GM18498 (cell line): Measurements from ENCODE around the gene FSTL1.
A peak's percentile ranks its signal among the peaks of the same experiment; 100 is the strongest.

Experiments
- ATAC-seq: cut with Tn5 transposase; IDR thresholded peaks from one replicate; pipeline ENCODE4 v1.9.1; 2021; ENCODE audit warnings: mild to moderate bottlenecking, moderate library complexity; ENCODE audit not compliant: unreplicated experiment

Gene FSTL1

DNA sequence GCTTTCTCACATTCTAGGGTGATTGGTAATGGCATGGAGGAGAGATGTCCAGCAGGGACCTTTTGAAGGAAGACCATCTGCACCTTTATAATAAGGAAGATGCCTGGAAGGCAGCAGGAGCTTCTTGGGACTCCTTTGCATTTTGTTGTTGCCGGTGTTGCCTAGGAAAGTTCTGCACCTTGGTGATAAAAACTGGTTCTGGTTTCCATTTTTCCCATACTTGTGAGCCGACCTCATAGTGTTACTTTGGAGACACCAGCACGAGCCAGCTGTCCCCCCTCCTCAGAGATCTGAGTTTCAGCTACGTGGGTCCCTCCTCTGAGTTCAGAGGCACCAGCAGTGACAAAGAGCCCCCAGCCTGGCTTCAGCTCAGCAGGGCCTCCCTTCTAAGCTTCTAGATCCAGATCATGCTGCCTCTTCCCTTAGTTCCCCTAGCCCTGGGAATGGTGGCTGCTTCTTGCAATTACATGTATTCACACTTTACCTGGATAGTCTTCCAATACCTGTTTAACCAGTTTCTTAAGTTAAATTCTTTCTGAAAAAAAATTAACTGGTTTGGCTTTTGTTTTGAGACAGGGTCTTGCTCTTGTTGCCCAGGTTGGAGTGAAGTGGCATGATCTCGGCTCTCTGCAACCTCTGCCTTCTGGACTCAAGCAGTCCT lies 18.0 kb upstream of the FSTL1 start:
- no peak for ATAC-seq

DNA sequence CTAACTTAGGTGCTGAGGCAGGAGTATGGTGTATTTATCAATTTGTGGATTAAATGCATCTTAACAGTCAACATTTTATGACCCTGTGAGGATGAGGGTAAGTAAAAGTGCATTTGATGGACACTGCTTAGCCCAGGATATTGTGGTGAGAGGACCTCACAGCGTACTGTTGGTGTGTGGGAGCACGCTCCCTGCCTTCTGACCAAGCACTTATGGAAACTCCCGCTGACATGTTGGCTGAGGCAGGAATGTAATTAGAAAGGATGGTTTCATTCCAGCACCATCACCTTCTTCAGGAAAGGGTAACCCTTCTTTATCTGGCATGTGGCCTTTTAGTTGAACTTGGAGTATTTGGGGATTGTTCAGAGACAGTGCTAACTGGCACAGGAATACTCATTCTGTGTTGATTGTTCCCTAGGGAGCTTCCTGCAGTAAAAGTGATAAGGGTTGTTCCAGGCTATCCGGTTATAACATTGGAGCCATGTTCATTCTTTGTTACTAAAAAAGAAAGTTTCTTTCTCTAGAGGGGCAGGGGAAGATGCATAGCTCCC lies 11.7 kb upstream of the FSTL1 start:
- ATAC-seq = no peak

GRCh38 chr3:120461416-120461815 lies 10.6 kb upstream of the FSTL1 start:
- ATAC-seq = no peak

DNA sequence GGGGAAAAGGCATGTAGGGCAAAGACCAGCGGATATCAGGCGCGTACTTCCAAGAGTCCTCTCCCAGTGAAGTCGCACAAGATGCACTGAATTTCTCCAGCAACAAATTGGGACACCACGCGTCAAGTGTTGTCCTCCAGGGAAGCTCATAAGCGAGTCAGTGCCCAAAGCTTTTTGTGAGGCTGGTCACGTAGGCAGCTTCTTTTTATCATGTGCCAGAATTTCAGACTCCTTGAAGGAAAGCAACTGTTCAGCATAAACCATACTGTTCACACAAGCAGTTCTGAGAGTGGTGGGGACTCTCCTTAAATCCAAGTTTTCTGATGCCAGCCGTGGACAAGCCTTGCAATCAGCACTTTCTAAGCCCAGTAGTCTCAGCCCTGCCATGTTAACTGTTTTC lies 10.1 kb upstream of the FSTL1 start:
- ATAC-seq = no peak

- no peak for ATAC-seq
Observed at GRCh38 chr3:120460181-120460790, 9.5 kb upstream of the FSTL1 start.

- no peak for ATAC-seq
Observed at GRCh38 chr3:120459196-120459595, 8.4 kb upstream of the FSTL1 start.

- ATAC-seq = no peak
Observed at GRCh38 chr3:120457827-120458226, 7.0 kb upstream of the FSTL1 start.

DNA sequence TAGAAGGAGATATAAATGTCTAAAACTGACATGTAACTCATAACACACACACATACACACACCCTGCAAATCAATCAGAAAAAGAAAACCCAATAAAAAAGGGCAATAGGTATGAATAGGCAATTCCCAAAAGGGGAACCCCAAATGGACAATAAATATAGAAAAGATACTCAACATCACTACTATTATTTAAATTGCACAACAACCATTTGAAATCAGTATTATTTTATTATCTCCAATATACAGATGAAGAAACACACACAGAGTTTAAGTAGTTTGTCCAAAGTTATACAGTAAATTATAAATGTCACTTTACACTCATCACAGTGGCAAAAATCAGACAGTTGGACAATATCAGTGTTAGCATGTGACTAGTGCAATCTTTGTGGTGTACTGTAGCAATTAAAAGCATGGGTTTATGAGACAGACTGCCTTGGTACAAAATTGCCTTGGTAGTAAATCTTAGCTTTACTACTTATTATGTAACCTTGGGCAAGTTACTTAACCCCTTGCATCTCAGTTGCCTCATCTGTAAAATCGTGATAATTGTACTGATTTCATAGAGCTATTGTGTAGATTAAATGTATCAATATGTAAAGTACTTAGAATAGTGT lies 3.4 kb upstream of the FSTL1 start:
- ATAC-seq = no peak

DNA sequence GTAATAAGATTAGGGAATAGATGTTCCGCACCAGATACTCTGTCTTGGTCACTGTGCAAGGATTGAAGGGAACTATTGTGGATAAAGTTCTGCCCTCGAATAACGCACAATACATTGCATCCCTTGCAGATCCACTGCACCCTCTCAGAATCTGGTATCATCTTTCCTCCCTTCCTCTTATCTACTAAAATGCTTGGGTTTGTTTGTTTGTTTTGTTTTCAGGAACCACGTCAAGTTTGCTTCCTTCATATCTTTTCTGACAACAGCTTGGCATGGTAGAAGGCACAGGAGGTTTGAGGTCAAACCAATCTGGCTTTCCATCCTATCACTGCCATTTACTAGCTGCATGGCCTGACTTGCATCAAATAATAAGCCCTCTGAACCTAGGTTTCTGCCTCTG lies 2.0 kb upstream of the FSTL1 start:
- no peak for ATAC-seq

GRCh38 chr3:120451806-120452205 lies 1.0 kb upstream of the FSTL1 start:
- ATAC-seq = no peak

DNA sequence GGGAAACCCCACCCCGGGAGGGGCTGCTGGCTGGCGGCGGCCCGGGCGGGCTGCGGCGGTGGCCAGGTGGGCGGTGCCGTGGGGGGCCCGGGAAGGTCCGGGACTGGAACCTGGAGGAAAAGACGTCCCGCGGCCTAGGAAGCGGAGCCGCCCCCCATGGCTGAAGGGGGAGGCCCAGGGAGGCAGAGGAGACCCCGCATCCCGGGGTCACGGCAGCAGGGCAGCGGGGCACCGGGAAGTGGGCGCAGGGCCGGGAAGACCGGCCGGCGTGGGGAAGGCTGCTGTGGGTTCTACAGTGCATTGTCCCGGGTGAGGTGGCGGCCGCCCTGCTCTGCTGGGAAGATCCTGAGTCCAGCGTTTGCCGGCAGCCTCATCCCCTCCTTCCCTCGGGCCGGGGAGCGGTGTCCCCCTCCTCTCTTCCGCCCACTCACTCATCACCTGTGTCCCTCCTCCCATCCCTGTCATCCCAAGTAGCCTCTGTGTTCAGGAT lies 525 bp upstream of the FSTL1 start:
- no peak for ATAC-seq

DNA sequence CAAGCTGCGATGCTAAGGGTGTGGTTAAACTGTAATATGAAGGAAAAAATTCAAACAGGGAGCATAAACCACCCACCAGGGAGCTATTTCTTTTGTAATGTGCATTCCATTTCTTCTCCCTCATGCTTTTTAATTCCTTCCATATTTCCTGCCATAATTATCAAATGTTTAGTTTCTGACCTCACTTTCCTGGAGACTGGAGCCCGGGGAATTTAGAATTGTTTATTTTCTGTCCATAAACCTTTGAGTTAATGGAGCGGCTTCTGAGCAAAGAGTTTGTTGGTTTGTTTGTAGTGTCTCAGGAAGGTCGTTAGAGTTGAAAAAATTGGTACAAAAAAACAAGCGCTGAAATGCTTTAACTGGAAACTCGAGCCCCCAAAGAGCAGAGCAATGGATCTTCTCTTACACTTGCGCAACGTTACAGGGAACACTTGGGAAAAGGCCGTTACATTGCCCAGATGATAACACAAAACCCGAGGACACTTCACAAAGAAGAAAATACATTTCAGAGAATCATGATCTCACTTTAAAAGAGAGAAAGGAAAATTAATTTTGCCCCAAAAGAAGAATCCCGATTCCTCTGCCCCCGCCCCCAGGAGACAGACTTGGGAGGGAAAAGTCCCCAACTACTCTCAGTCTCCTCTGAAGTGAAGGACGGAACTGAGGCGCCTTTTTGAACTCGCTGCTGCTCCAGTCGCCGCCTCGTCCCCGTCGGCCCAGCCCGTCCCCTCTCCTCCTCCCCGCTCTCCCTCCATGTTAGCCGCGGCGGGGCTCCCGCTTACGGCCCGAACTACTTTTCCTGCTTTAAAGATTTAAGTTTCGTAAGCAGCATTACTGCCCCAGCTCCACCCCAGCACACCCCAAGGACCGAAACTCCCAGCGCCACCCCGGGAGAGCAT lies 842 bp downstream of the FSTL1 start:
- peak; percentile 41 for ATAC-seq

DNA sequence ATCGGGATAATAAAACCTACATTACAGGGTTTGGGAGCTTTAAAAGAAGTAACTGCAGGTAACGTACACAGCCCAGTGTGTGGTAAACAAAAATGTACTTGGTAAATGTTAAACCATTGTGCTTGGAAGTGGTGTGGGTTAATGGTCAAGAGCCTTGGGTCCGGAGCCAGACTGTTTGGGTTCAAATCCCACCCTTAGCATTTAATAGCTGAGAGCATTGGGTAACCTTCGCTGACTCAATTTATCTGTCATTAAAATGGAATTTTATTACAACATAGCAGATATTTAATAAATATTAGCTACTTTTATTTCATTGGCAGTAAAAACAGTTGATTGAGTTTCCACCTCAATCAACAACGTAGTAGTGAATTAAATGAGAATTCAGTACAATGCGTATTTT lies 1.5 kb downstream of the FSTL1 start:
- ATAC-seq = no peak

- no peak for ATAC-seq
Observed at GRCh38 chr3:120448756-120449155, 2.0 kb downstream of the FSTL1 start.

DNA sequence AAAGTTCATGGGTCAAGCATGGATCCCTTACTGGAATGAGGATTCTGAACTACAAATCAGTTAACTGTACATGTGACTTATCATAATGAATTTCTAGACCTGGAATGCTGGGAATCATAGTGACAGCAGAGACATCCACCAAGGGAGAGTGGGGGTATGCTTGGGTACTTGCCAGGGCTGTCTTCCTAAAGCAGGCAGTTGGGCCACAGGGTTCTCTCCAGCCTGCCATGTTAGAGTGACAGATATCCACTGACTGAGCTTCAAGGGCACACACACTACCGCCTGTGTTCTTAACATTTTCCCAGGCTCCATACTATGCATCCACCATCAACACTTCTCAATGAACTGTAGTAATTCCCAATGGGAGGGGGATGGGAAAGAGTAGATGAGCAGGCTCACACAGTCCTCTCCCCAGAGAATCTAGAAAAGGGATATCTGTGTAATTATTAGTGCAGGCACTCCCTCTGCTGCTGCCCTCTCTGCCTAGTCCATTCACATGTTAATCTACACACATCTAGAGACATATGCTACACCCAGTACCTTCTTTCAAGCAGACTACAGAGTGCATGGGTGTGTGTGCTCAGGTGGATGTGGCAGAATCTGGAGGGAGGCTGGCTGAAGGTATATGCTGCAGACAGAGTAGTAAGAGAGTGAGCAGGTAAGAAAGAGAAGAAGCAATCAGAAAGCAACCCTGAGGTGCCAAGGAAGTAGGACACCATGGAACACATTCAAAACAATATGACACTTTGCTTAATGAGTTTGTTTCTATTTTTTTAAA lies 3.7 kb downstream of the FSTL1 start:
- no peak for ATAC-seq

- no peak for ATAC-seq
Observed at GRCh38 chr3:120445654-120446053, 5.1 kb downstream of the FSTL1 start.

DNA sequence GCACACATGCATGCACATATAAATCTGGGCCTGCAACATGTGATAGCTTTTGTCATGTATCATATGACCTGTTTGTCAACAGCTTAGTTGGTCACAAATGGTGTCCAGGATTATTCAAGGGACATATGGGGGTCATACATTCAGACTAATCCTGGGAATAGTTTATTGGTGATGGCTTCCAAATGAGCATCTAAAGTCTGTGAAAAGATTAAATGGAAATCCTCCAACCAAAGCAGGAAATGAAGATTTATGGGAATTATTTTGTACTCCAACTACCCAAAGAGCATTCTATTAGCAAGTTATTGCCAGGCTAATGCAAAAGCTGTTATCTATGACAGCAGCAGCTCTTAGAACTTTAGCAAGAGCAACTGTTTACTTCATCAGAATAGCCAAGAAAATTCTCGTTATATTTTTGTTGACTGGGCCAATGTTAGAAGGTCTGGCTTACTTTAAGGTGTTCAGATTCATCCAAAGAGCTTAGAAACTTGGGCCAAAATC lies 7.1 kb downstream of the FSTL1 start:
- no peak for ATAC-seq

DNA sequence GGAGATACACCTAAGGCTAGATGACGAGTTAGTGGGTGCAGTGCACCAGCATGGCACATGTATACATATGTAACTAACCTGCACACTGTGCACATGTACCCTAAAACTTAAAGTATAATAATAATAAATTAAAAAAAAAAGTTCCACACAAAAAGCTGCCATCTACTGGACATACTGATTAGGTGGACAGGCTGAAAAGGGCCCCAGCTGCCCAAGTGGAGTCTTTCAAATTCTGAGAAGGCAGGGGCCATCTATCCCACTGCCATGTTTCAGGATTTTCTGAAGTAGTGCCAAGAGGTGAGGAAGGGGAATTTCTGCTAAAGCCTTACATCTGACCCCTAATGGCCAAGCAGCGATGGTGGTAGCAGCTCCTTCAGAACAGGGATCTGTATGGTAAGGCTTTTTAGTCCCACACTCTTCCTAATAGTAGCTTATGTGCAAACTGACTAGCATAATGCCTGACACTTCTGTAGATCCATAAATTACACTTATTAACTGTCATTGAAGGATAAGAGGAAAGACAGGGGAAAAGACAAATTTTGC lies 7.7 kb downstream of the FSTL1 start:
- ATAC-seq = no peak

DNA sequence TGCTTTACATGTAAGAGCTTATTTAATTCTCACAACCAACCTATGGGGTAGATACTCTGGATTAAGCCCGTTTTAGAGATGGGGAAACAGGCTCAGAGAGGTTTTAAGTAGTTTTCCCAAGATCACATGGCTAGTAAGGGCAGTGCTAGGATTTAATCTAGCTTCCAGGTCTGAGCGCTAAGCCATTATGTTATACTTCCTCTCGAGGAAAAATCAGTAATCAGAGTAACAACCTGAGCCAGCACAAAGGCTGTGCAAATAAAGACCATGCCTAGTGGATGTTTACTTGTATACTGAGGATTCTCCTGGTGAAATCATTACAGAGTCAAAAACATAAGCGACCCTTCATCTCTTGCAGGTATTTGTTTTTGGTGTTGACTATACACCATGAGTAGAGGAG lies 9.0 kb downstream of the FSTL1 start:
- ATAC-seq = no peak

- no peak for ATAC-seq
Observed at GRCh38 chr3:120440762-120441161, 10.0 kb downstream of the FSTL1 start.
